ENCODE measurements around the gene CYB561D2. TPM values are rescaled to one million over a fixed set of nuclear protein-coding genes. Genes with fewer than 3 reads are reported as not detected.

The CYB561D2 gene
- total RNA-seq, 1 experiment from 2014 or later: 16.8 TPM

DNA sequence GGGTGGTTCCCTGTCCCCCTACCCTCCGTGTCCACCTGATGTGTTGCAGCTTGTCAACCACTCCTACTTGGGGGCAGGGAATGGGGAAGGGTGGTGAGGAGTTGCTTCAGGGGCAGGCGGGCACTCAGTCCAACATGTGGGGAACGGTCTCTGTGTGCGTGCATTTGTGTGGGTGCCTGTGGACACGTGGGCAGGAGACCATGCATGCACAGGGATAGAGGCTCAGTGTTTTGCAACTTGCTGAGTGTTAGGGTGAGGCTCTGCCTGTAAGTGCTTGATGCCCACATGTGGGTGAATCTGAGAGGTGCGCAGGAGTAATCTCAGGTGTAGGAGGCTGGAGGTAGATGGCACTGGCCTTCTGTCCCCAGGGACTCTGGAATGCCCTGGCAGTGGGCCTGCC lies 33.1 kb downstream of the CYB561D2 start:
- no CpG with 5 or more reads among the region's 6 CpGs for WGBS (ENCODE audit: extremely low coverage, insufficient read length, low lambda C conversion rate)
- no peak overlapping the region; a peak in 1 of 5 replicates for H3K4me3 Mint-ChIP-seq

More for the DNA sequence above, 33.1 kb downstream of the CYB561D2 start:
- Histone ChIP-seq H3K9ac (ENCODE audit: extremely low read depth, insufficient read length, low read length) (no peak overlapping the region), H2BK5ac (ENCODE audit: insufficient read length, low read length) (no peak overlapping the region), H3K23ac (ENCODE audit: insufficient read length, low read depth, low read length) (no peak overlapping the region), H3K23me2 (ENCODE audit: insufficient read length, low read depth, low read length, poor library complexity, severe bottlenecking) (no peaks in the 10 kb centered on the region), H3K56ac (ENCODE audit: insufficient read length, low read depth, low read length) (no peak overlapping the region), H3K14ac (ENCODE audit: insufficient read depth, low read length) (no peak overlapping the region), H2AFZ (ENCODE audit: low read length) (no peak overlapping the region), H3K4ac (ENCODE audit: low read depth, low read length) (no peak overlapping the region), H4K5ac (ENCODE audit: insufficient read length, low read depth, low read length) (no peak overlapping the region), H2AK5ac (ENCODE audit: insufficient read length, low read length) (no peak overlapping the region), H3K4me1 (ENCODE audit: insufficient read depth, low read length) (no peaks in the 10 kb centered on the region), H3K27ac (ENCODE audit: insufficient read length, low read depth, low read length) (no peak overlapping the region), H4K8ac (replicated peaks; ENCODE audit: insufficient read length, low read depth, low read length) (no peak overlapping the region), H3K18ac (ENCODE audit: insufficient read length, low read depth, low read length) (no peak overlapping the region), H3K27me3 (ENCODE audit: insufficient read depth, low read length) (no peaks in the 10 kb centered on the region), H2BK15ac (ENCODE audit: low read depth, low read length) (no peak overlapping the region), H4K20me1 (ENCODE audit: control insufficient read depth, insufficient read depth, insufficient read length) (peaks cover 2% of the 10 kb centered on the region), H3K79me1 (ENCODE audit: insufficient read depth, low read depth, low read length, poor library complexity, severe bottlenecking) (no peaks in the 10 kb centered on the region), H2BK120ac (ENCODE audit: low read depth, low read length, poor library complexity, severe bottlenecking) (no peak overlapping the region), H3K4me2 (ENCODE audit: insufficient read depth, insufficient read length, low read length) (no peak overlapping the region), H2BK12ac (ENCODE audit: insufficient read length, low read depth, low read length) (no peak overlapping the region), H3T11ph (ENCODE audit: low read length) (no peak overlapping the region), H2BK20ac (ENCODE audit: low read depth, low read length, poor library complexity, severe bottlenecking) (no peak overlapping the region), H3K79me2 (ENCODE audit: insufficient read depth, low read length) (no peaks in the 10 kb centered on the region), H3K9me3 (ENCODE audit: control insufficient read depth, low read depth, low read length) (no peaks in the 10 kb centered on the region), H4K91ac (ENCODE audit: insufficient read length, low read depth, low read length) (no peak overlapping the region)
- peaks cover 0 to 12% of the 10 kb centered on the region in 2 experiments; a peak in 2 of 4 replicates for H3K4me1 Mint-ChIP-seq
- no peak overlapping the region for H3K27ac Mint-ChIP-seq
- TF ChIP-seq, protein P1, sequence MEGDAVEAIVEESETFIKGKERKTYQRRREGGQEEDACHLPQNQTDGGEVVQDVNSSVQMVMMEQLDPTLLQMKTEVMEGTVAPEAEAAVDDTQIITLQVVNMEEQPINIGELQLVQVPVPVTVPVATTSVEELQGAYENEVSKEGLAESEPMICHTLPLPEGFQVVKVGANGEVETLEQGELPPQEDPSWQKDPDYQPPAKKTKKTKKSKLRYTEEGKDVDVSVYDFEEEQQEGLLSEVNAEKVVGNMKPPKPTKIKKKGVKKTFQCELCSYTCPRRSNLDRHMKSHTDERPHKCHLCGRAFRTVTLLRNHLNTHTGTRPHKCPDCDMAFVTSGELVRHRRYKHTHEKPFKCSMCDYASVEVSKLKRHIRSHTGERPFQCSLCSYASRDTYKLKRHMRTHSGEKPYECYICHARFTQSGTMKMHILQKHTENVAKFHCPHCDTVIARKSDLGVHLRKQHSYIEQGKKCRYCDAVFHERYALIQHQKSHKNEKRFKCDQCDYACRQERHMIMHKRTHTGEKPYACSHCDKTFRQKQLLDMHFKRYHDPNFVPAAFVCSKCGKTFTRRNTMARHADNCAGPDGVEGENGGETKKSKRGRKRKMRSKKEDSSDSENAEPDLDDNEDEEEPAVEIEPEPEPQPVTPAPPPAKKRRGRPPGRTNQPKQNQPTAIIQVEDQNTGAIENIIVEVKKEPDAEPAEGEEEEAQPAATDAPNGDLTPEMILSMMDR (conservative IDR thresholded peaks at IDR 0.05): no peak
- H3K36me3 Mint-ChIP-seq (ENCODE audit: insufficient read depth in 1 of 3, low read depth in 3 of 3): no peaks in the 10 kb centered on the region
- no peak for DNase-seq
- no peaks in the 10 kb centered on the region for H3K9me3 Mint-ChIP-seq
- H3K27me3 Mint-ChIP-seq (ENCODE audit: low read depth): peaks cover 3% of the 10 kb centered on the region; the same call in 1 of the 2 replicates

Measured in H9 (cell line).